SU-DHL-6 (cell line): ENCODE measurements around the gene NFAT5.
"Not testable (repeated sequence)": the region's sequence is repeated elsewhere in the genome, so short reads cannot be mapped to it uniquely, and the experiment has no call there.

Source experiments
- H2AFZ ChIP-seq: fragments of 200-600 bp; sonication (generic); 2 replicates; pipeline ENCODE4 v1.6.1; 2014; ENCODE audit warnings: low read depth, mild to moderate bottlenecking, moderate library complexity, mixed read lengths, antibody characterized with exemption, low read length; ENCODE audit not compliant: severe bottlenecking
- H3F3A ChIP-seq: fragments of 200-600 bp; shearing (Covaris generic); 2 replicates; pipeline ENCODE4 v1.6.0; 2016; ENCODE audit warnings: antibody characterized with exemption, mild to moderate bottlenecking; ENCODE audit not compliant: insufficient read depth
- H3K27ac ChIP-seq: fragments of 200-600 bp; sonication (generic); 2 replicates; pipeline ENCODE4 v1.5.1; 2016; ENCODE audit warnings: low read depth, mild to moderate bottlenecking, low read length, moderate library complexity, mixed read lengths
- H3K27me3 ChIP-seq: fragments of 200-600 bp; sonication (generic), shearing (Covaris generic); 2 replicates; pipeline ENCODE4 v1.6.0; 2014; ENCODE audit warnings: mild to moderate bottlenecking, low read length
- H3K36me3 ChIP-seq: fragments of 200-600 bp; sonication (generic); 2 replicates; pipeline ENCODE4 v1.6.1; 2014; ENCODE audit warnings: mild to moderate bottlenecking, low read length, mixed read lengths
- H3K4me2 ChIP-seq: fragments of 300-600, 200-600 bp; shearing (Covaris generic), sonication (generic); 2 replicates; pipeline ENCODE4 v1.6.0; 2014; ENCODE audit warnings: low read length, low read depth, mild to moderate bottlenecking; ENCODE audit not compliant: poor library complexity, severe bottlenecking
- H3K4me3 ChIP-seq: fragments of 200-600 bp; sonication (generic); 2 replicates; pipeline ENCODE4 v1.5.1; 2014; ENCODE audit warnings: antibody characterized with exemption, low read length, mild to moderate bottlenecking, mixed read lengths; ENCODE audit not compliant: insufficient read depth, poor library complexity, severe bottlenecking
- H3K79me2 ChIP-seq: fragments of 200-600 bp; sonication (generic); 2 replicates; pipeline ENCODE4 v1.6.1; 2014; ENCODE audit warnings: mild to moderate bottlenecking, low read length, moderate library complexity; ENCODE audit not compliant: insufficient read depth
- H3K9ac ChIP-seq: fragments of 200-600 bp; sonication (generic); 2 replicates; pipeline ENCODE4 v1.7.0; 2014; ENCODE audit warnings: mild to moderate bottlenecking, low read length
- H3K9me2 ChIP-seq: fragments of 200-600 bp; sonication (generic); replicated peaks from 2 replicates; pipeline ENCODE4 v1.6.1; 2014; ENCODE audit warnings: low read length; ENCODE audit not compliant: insufficient read depth
- H3K9me3 ChIP-seq: fragments of 200-600 bp; sonication (generic); 2 replicates; pipeline ENCODE4 v1.6.1; 2014; ENCODE audit warnings: low read length, mixed read lengths; ENCODE audit not compliant: insufficient read depth
- H4K20me1 ChIP-seq: fragments of 200-600 bp; sonication (generic); 2 replicates; pipeline ENCODE4 v1.6.1; 2014; ENCODE audit warnings: low read depth, mild to moderate bottlenecking, antibody characterized with exemption, low read length, moderate library complexity, mixed read lengths
- CTCF ChIP-seq: fragments of 200-600 bp; sonication (generic); IDR thresholded peaks from one replicate; pipeline ENCODE4 v1.5.1; 2017; ENCODE audit warnings: antibody characterized with exemption, mild to moderate bottlenecking, low read length, moderate library complexity; ENCODE audit not compliant: insufficient read depth, poor library complexity, severe bottlenecking
- EZH2phosphoT487 ChIP-seq: fragments of 200-600 bp; sonication (generic), shearing (Covaris generic); conservative IDR thresholded peaks from 2 replicates; pipeline ENCODE4 v1.6.1; 2018; ENCODE audit warnings: mild to moderate bottlenecking, antibody characterized with exemption, low read length, moderate library complexity, mixed read lengths

NFAT5 gene

GRCh38 chr16:69565671-69566239 lies at the start of gene NFAT5:
TSS of gene NFAT5 (plus strand) at chr16:69565966. CDS start at chr16:69566302, 336 bp downstream.
- Histone ChIP-seq H3K27me3 (no peaks in the 10 kb centered on the region), H3K36me3 (no peaks in the 10 kb centered on the region), H3K4me2 (peak within 1 kb of the TSS; percentile 90), H3K9me3 (no peaks in the 10 kb centered on the region), H3K27ac (peak within 1 kb of the TSS; percentile 68), H3K9me2 (no peaks in the 10 kb centered on the region), H3K79me2 (peaks cover 31% of the 10 kb centered on the region), H3K4me3 (peak within 1 kb of the TSS; percentile 100), H3K9ac (peak within 1 kb of the TSS; percentile 90), H2AFZ (peak within 1 kb of the TSS; percentile 92), H4K20me1 (no peaks in the 10 kb centered on the region), H3F3A (no peaks in the 10 kb centered on the region; the same call in 1 of the 2 replicates)
- no peak for TF ChIP-seq CTCF
- no peak for TF ChIP-seq EZH2phosphoT487

GRCh38 chr16:69517914-69518313 lies 47.9 kb upstream of the NFAT5 start:
- H3K36me3 ChIP-seq, H3K27ac ChIP-seq, H3F3A ChIP-seq, H4K20me1 ChIP-seq, H3K4me2 ChIP-seq, H3K9me3 ChIP-seq, H3K79me2 ChIP-seq, H3K9me2 ChIP-seq, H3K27me3 ChIP-seq, H3K9ac ChIP-seq, H3K4me3 ChIP-seq, H2AFZ ChIP-seq: not testable (repeated sequence)

GRCh38 chr16:69520413-69520799 lies 45.4 kb upstream of the NFAT5 start:
- Histone ChIP-seq H3F3A (no peaks in the 10 kb centered on the region), H3K9ac (no peak overlapping the region), H3K27ac (no peak overlapping the region), H3K79me2 (no peaks in the 10 kb centered on the region), H3K4me3 (no peak overlapping the region), H3K9me2 (no peaks in the 10 kb centered on the region), H3K36me3 (no peaks in the 10 kb centered on the region), H2AFZ (no peak overlapping the region), H3K27me3 (no peaks in the 10 kb centered on the region), H3K4me2 (no peak overlapping the region), H3K9me3 (no peaks in the 10 kb centered on the region), H4K20me1 (no peaks in the 10 kb centered on the region)
- no peak for TF ChIP-seq EZH2phosphoT487
- no peak for TF ChIP-seq CTCF

GRCh38 chr16:69520800-69521602 lies 44.8 kb upstream of the NFAT5 start:
- H3K9me2 ChIP-seq, result no peaks in the 10 kb centered on the region
- no peaks in the 10 kb centered on the region for H3F3A ChIP-seq
- H3K27ac ChIP-seq, result no peak overlapping the region
- H3K9ac ChIP-seq, result no peak overlapping the region
- no peaks in the 10 kb centered on the region for H3K36me3 ChIP-seq
- TF ChIP-seq EZH2phosphoT487, result no peak
- no peak for TF ChIP-seq CTCF
- H3K9me3 ChIP-seq, result no peaks in the 10 kb centered on the region
- H3K4me2 ChIP-seq, result no peak overlapping the region
- H3K27me3 ChIP-seq, result no peaks in the 10 kb centered on the region
- H2AFZ ChIP-seq, result no peak overlapping the region
- no peak overlapping the region for H3K4me3 ChIP-seq
- H4K20me1 ChIP-seq, result no peaks in the 10 kb centered on the region
- no peaks in the 10 kb centered on the region for H3K79me2 ChIP-seq
